COLO829 (cell line): ENCODE measurements around the gene AUP1.

Experiments used
- DNase-seq: peaks from one replicate; pipeline ENCODE4 v3.0.0; 2012; ENCODE audit warnings: low spot score

Gene AUP1

DNA sequence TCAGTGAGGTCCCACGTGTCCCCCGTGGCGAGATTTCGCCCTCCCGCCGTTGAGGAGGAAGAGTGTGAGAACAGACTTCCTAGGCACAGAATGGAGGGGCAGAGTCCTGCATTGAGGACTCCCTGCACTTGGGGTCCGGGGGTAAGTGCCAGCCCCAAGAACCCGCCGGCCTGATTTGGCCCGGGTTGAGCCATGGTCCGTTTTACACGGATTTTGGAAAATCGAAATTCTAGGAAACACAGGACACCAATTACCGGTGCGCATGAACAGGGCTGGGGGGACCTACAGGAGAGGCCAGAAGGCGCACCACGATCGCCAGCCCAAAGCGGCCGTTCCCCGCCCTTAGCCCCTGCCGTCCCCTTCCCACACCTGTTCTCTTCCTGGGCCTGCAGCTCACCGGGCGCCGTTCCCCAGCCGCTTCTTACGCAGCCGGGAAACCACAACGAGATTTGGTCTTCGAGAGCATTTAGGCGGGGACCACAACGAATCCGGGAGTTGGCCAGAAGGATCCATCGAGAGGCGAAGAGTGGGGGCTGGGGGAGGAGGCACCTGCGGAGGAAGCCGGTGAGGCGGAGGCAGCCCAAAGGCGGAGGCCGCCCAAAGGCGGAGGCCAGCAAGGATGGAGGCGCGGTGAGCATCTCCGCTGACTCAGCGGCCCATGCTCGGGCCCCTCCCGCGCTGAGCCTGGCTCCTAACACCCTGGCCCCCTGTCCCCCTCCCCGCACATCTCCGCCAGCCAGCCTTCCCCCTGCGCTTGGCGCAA is 15.7 kb downstream of the AUP1 start:
- DNase-seq = no peak

DNA sequence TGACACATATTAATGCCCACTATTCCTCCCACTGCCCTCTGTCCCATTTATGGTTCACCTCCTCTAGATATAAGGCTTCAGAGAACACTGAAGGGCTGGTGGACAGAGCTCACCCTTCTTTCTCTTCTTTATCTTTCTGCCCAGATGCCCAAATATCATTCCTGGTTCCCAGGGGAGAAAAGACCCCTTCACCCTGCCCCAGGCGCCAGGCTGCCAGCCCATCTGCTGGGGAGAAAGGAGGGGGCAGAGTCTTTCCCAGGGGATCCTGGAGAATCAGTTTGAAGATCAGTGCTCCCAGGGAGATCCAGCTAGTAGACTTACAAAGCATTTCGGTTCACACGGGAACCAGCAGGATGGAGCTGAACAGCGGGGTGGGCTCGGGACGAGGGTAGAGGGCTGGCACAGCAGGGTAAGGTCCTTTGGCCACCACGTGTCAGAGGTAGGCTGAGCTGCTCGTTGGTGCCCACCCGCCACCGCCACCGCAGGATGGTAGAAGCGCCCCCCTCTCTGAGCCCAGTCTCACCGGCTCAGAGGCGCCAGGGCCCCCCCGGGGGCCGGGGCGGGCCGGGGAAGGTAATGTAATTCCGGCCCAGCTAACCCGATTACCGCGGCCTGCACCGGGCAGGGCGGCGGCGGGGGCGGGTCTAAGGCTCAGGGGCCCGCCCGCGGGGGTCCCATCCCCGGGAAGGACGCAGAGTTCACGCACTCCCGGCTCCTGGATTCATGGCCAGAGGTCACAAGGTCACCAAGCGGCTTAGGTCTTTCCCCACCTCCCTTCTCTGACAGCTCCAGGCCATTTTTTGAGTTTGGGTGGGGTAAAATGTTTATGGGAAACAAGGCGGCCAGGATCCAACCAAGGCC is 16.5 kb downstream of the AUP1 start:
- DNase-seq = no peak

DNA sequence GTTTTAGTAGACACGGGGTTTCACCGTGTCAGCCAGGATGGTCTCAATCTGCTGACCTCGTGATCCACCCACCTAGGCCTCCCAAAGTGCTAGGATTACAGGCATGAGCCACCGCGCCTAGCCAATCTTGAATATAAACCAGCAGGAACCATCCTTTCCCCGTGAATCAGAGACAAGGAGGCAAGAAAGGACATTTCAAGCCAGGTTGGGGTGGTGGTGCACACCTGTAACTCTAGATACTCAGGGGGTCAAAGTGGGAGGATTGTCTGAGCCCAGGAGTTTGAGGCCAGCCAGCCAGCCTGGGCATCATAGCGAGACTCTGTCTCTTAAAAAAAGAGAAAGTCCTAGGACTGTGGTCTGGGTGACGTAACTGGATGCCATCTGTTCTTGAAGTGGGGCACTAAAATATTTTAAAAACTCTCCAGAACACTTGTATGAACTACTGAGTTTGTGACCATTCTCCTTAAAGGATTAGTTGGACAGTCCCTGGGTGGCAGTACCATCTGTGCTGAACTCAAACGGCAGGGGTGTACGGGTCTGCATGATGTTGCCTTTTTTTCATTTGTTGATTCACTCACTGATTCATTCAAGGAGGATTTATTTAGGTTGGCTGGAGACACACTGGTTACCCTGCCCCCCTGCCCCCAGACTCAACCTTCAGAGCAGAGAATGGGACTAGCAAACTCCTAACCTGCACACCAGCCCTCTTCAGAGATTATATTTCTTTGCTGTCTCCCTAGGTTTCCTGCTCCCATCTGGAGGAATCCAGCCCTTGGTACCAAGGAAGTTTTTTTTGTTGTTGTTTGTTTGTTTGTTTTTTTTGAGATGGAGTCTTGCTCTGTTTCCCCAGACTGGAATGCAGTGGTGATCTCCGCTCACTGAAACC is 18.2 kb downstream of the AUP1 start:
- no peak for DNase-seq

DNA sequence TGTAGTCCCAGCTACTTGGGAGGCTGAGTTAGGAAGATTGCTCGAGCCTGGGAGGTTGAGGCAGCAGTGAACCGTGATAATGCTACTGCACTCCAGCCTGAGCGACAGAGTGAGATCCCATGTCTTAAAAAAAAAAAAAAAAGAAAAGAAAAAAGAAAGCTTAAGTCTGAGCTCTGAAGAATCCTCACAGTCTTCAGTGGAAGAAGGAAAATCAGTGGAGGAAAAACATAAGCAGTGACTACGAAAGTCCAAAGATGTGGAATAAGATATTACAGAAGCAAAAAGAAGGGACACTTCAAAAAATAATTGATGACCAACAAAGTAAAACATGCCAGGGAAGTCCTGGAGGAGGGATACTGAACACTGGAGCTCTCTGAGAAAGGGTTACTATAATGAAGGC is 19.2 kb downstream of the AUP1 start:
- no peak for DNase-seq

DNA sequence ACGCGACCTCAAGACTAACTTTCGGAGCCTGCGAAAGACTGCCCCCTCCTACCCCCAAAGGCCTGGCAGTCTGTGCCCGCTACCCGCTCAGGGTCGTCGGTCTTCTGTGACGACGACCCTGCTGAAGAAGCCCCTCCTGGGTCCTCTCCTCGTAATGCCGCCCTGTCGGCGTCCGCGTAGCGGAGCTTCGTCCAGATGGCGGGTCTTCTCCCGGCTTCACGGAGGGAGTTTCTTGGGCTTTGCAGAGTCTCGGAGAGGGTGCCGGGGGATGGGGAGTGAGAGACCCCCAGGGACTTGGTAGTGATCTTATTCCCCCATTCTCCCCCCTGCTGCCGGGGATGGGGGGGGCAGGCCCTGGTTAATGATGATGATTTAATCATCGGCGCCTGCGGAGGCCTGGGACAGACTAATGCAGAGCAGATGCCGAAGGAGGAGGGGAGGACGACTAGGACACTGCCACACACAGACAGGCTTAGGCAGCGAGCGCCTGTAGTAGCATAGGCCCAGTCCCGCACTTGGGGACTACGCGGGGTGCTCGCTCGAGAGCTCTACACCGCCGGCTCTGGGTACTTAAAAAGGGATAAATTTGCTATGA is 21.5 kb downstream of the AUP1 start:
- DNase-seq = no peak

DNA sequence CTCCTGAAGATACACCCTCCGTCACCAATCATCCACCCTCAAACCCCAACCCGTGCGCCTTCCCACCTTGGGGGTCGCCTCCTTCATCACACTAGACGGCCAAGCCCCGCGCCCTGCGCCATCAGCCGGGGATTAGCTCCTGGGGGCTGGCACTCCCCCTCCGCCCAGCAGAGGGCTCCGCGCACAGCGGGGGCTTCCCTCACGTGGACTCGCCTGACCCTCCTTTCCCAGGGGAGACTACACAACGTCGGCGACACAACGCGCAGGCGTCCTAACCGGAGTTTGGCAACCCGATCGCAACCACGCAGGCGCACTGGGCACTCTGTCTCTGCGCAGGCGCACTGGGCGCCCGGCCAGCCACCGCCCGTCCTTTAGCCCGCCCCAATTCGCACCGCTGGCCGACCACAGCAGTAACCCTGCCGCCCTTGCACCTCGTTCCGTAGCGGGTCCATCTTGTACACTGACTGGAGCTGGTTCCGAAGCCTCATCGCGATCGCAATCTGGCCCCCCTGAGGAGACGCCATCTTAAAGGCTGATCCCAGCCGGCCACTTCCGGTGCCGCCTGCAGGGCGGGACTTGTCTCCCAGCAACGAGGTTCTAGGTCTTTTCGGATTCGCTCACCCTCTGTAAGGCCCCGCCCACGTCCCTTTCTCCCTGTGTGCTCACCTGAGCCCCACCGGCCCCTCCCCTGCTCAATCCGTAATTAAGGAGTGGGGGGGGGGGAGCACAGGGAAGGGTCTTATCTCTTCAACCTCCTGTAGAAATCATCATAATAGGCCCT is 22.2 kb downstream of the AUP1 start, which contains the start of gene PCGF1:
PCGF1 (minus strand) TSS at position 551 of the 781 bp plus-strand sequence; CDS start at position 524, 27 bp downstream.
- DNase-seq = peak; percentile 96

DNA sequence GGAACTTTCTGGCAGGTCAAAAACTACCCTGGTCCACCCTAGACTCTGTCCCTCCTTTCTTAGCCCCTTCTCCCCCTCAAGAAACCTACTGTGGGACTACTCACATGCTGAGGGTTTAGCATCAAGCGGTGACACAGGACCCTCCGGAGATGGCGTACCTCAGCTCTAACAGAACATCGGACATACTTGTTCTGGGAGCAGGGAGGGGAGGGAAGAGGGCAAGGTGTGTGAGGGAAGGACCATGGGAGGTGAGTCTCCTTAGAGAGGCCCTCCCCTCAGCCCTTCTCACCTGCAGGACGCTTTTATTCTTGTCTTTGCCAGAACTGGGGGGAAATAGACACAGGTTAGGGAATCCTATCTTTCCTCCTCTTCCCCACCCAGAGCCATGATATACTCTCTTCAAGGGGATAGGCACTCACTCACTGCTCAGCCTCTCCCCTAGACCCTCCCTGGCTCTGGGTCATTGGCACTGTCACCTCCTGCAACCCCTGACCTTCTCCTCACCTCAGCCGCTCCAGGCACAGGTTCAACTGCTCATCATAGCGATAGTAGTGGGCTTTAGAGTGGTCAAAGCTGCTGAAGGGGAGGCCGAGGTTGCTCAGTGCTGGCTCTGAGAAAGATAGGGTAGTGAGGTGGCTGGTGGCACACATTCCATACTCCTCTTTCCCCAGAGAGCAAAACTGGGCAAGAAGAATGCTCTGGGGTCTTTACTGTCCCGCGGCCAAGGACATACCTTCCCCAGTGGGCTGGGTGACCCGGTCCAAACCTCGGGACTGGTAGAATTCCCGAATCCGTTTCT is 23.9 kb downstream of the AUP1 start:
- no peak for DNase-seq

DNA sequence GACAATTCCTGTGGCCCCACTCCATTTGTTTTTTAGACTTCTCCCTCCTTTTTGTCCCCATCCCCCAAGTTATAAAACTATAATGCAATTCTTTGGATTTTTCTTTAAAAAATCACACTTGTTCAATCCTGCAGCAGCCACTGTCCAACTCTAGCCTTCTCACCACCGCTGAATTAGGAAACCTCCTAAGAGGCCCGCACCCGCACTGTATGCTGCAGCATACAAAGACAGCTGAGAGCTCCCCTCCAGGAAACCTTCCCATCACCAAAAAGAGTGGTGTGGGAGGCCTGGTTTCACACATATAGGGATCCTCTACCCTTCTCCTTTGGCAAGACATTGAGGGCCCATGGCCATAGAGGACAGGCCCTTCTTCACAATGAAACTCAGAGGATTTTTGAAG is 24.9 kb downstream of the AUP1 start:
- DNase-seq = no peak

DNA sequence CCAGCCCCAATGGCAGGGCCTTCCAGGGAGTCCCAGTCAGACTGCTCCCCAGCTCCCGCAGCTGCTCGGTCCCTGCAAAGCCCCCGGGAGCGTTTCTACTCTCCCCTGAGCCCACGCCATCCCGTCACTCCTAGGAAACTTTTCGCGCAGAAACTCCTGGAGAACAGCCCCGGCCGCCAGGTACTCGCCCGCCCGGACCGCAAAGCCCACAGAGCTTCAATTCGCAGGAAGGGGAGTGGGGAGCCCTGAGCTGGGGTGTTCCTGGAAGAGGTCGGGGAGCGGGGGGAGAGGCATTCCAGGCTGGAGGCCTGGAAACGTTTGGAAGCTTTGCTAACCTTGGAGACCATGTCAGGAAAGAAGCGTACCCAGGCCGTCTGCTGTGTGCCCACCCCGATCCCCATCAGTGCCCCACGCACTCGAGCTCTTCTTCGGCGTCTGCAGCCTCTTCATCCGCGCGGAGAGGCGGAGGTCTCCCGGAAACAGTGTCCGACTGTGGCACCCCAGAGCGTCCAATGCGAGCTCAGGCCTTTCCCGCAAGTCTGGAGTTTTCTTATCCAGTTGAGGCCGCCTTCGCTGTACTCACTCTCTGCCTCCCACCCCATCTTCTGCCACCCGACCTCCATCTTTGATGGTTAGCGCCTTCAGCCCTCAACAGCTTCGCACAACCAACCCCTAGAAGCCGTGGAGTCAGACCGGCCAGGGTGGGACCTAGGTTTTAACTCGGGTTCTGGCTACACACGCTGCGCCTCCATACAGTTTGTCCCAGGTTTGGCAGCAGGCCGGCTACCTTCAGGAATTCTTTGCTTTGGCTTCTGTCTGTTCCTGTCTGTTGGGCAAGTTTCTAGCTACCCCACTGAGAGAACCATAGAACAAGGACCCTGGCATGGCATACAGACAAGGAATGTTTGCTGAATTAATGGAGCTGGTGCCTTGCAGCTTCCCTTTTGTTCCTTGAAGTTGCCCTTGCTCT is 25.7 kb downstream of the AUP1 start:
- no peak for DNase-seq

DNA sequence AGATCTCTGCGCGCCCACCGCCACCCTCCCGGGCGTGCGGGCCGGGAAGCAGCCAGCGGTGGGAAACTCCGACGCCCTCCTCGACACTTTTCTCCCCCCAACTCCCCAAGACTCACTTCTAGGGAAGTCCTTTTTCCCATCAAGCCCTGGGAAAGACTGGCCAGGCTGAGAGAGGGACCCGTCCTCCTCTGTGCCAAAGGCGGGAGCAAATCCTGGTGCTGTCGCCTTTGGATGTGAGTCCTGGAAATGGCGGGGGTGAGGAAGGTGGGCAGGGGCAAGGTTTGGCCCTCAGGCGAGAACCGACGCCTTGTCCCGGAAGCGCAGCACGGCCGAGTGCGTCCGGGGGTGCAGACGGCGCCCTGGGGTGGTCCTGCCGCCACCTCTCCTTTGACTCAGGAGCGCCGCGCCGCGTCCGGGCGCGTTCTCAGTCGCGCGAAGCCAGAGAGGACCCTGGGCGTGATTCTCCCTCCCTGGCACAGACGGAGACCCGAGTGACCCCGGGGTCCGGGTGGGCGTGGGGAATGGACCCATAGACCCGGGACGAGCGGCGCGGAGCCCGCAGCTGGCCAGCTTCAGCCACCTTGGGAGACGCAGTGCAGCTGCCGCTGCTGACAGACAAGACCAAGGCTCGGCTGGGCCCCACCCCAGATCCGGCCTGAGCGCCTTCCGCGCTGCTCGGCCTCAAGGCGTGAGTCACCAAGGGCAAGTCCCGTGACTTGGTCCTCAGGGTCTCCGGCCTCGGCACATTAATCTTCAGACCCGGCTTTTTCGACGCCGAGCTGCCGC is 26.6 kb downstream of the AUP1 start:
- peak; percentile 84 for DNase-seq

DNA sequence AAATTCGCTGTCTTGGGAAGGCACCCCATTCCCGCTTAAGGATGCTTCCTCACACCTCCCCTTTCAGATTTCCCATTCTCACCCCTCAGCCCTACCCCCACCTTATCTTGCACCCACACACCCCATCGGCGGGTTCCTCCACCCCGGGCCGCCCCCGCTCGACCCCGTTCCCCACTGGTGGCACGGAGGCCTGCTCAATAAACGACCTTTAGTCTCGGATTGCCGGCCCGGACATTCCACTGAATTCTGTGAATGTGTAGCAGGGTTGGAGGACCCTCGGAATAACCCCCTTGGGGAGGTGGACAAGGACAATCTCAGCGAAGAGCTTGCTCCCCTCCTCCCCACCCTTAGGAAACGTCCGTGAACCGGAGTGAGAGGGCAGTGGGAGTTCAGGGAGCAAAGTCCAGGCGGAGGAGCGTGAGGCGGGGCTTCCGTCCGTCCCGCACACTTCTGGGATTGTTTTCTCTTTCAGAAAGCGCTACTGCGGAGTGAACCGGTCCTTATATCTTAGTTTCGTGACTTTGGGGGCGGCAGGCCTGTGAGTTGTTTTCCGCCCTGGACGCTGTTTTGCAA is 27.3 kb downstream of the AUP1 start:
- no peak for DNase-seq

DNA sequence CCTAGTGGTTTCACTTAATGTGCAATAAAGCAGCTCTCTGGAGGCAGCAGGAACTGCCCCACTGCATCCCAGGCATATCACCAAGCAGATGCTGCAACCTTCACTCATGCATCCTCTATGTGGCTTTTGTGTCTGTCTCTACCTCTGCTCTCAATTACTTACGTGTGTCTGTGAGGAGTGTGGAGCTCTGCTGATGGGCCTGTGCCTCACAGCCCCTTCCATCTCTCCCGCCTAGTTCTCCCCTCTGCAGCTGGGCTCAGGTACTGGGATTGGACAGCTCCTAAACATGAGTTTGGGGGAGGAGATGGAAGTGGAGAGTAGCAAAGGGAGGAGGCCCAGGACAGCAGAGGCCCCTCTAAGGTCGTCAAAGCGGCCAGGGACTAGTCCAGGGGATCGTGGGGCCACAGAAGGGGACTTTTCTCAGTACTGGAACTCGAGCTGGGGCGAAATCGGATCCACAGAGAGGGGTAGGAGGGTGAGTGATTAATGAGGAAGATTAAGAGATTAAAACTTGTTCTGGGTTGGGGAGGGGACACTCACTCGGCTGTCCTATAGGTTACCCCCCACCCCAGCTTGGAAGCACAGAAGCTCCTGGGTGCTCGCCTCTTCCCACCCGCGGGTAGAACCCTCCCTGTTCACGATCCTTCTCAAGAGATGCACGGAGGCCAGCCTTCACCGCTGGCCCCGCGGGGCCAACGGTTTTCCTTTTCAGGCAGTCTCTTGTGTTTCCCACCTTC is 28.0 kb downstream of the AUP1 start:
- DNase-seq = no peak

DNA sequence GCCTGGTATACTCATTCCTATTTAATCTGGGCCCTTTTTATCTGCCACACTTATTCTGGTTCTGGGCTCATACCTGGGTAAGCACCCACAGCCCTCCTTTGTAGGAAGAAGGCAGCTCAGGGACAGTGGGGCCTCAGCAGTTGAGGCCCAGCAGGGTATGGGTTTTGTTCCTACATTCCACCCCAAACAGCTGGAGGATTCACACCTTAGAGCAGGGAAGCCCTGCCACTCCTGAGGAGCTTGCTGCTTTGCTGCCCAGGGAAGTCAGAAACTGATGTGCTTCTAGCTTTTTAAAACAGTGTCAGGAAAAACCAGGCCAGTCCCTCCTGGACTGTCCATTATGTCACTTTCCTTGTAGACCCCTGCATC is 28.9 kb downstream of the AUP1 start:
- no peak for DNase-seq

DNA sequence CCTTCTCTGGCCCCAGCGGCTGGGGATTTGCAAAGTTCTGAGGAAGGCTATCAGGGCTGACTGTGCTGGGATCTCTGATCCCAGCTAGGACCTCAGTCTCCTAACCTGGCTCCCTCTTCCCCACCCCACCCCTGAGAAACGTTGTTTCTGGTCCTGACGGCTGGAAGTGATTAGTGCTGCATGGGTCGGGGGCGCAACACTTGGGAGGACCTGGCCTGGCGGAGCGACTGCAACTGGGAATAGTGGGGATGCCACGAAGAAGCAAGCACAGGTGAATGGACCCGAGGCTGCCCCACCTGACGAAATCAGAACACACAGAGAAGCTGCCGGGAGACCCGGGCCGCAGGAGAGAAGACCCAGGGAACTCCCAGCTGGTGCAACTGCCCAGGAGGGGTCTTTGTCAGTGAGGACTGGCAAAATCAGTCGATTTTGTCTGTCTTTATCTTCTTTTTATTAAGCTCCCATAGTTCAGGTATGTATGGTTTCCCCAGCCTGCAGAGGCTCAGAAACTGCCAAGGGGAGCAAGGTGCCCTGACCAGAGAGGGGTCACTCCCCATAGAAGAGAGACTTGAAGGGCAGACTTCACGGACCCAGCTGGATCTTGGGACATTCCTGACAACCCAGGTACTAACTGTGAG is 29.4 kb downstream of the AUP1 start:
- DNase-seq = no peak

DNA sequence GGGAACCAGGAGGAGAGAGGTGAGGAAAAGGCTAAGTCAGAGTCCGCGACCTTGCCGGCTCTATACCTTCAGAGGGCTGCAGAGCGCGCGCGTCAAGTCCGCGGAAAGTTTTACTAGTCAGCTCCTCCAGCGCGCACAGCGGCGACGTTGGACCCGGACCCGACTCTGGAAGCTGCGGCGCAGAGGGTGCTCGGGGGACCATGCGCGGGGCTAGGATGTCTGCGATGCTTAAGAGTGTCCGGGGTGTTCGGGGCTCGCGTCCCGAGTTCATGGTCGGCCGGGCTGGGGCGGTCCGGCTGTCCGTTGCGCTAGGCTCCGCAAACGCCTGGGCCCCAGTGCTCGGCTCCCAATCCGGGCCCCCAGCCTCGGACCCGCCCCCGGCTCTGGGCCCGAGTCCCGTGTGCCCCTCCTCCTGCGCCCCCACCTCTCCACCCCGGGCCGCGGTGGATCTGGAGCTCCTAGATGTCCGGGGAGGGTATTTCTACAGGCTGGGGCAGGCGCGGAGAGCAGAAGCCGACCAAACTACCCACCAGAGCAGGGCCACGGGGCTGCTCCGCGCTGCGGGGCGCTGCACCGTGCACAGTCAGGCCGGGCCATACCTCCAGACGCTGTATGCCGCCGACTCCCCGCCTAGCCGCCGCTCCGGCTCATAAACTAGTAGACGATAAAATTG is 30.1 kb downstream of the AUP1 start, which contains the start of gene LBX2:
LBX2 (minus strand) TSS at position 337 of the 673 bp plus-strand sequence; CDS start at position 271, 66 bp downstream.
- no peak for DNase-seq
